Daoy (cell line): Measurements from ENCODE around the gene C2orf80. TPM values are rescaled to one million over a fixed set of nuclear protein-coding genes. Genes with fewer than 3 reads are reported as not detected.
"Not testable (repeated sequence)": the region's sequence is repeated elsewhere in the genome, so short reads cannot be mapped to it uniquely, and the experiment has no call there.

Experiments
- DNase-seq: peaks from one replicate; pipeline ENCODE4 v3.0.0-alpha.2; 2015; ENCODE audit warnings: low read depth
- total RNA-seq: library from RNA; depleted of rRNA; stranded (reverse); fragments of >200 nt; shearing (Covaris generic); gene quantifications from 2 replicates; pipeline ENCODE4 v1.2.3, GENCODE V29; 2014

Gene C2orf80
- total RNA-seq, 1 experiment from 2014 or later = not detected

GRCh38 chr2:208179028-208179609 is 10.7 kb downstream of the C2orf80 start:
- peak; percentile 11 for DNase-seq

- no peak for DNase-seq
These were observed 14.0 kb downstream of the C2orf80 start for GRCh38 chr2:208175840-208176153.

- peak; percentile 79 for DNase-seq
These were observed 14.6 kb downstream of the C2orf80 start for GRCh38 chr2:208175069-208175839.

- no peak for DNase-seq
These were observed 15.7 kb downstream of the C2orf80 start for GRCh38 chr2:208174144-208174543.

GRCh38 chr2:208172125-208172524 is 17.7 kb downstream of the C2orf80 start:
- no peak for DNase-seq

- no peak for DNase-seq
These were observed 24.7 kb downstream of the C2orf80 start for GRCh38 chr2:208164951-208165755.

- no peak for DNase-seq
These were observed 26.3 kb downstream of the C2orf80 start, which contains the start of gene CRYGA for GRCh38 chr2:208163489-208163888. TSS of gene CRYGA (minus strand) at chr2:208163589. CDS start at chr2:208163556, 33 bp downstream.

GRCh38 chr2:208156439-208156838 is 33.4 kb downstream of the C2orf80 start:
- no peak for DNase-seq

- DNase-seq = no peak
These were observed 36.7 kb downstream of the C2orf80 start for GRCh38 chr2:208153156-208153555.

- DNase-seq = no peak
These were observed 38.9 kb downstream of the C2orf80 start for GRCh38 chr2:208150956-208151355.

- DNase-seq = no peak
These were observed 39.7 kb downstream of the C2orf80 start for GRCh38 chr2:208150094-208150493.

- no peak for DNase-seq
These were observed 41.0 kb downstream of the C2orf80 start for GRCh38 chr2:208148803-208149202.

- no peak for DNase-seq
These were observed 42.1 kb downstream of the C2orf80 start for GRCh38 chr2:208147759-208148158.

GRCh38 chr2:208147008-208147407 is 42.8 kb downstream of the C2orf80 start:
- no peak for DNase-seq

GRCh38 chr2:208146006-208146405 is 43.8 kb downstream of the C2orf80 start, which contains the start of gene CRYGB:
TSS of gene CRYGB (minus strand) at chr2:208146158. CDS start at chr2:208146120, 38 bp downstream.
- DNase-seq = no peak

GRCh38 chr2:208142925-208143799 is 46.7 kb downstream of the C2orf80 start:
- no peak for DNase-seq

GRCh38 chr2:208142240-208142924 is 47.4 kb downstream of the C2orf80 start:
- DNase-seq = no peak

GRCh38 chr2:208139447-208139846 is 50.4 kb downstream of the C2orf80 start:
- DNase-seq = no peak

GRCh38 chr2:208138334-208138733 is 51.5 kb downstream of the C2orf80 start:
- not testable (repeated sequence) for DNase-seq

- DNase-seq = no peak
These were observed 53.1 kb downstream of the C2orf80 start for GRCh38 chr2:208136716-208137094.
